ENCODE measurements around the gene SNAP91. TPM values are rescaled to one million over a fixed set of nuclear protein-coding genes. Genes with fewer than 3 reads are reported as not detected.
"Not testable (repeated sequence)": the region's sequence is repeated elsewhere in the genome, so short reads cannot be mapped to it uniquely, and the experiment has no call there.

The SNAP91 gene
- total RNA-seq, 4 donors from 2014 or later = 3.0 to 9.4 (median 6.4) TPM

GRCh38 chr6:83556871-83557270, 152.0 kb downstream of the SNAP91 start:
- TF ChIP-seq EP300 (IDR thresholded peaks at IDR 0.05) (no peak), POLR2A (IDR thresholded peaks at IDR 0.05) (no peak), POLR2AphosphoS5 (IDR thresholded peaks at IDR 0.05) (no peak), CTCF (IDR thresholded peaks at IDR 0.05) (no peak)
- H3K4me1 ChIP-seq = no peaks in the 10 kb centered on the region
- H3K27me3 ChIP-seq = no peaks in the 10 kb centered on the region
- H3K36me3 ChIP-seq = no peaks in the 10 kb centered on the region
- H3K9me3 ChIP-seq = peaks cover 0 to 5% (median 0%) of the 10 kb centered on the region in 3 donors
- H3K27ac ChIP-seq = no peak overlapping the region
- no peak for ATAC-seq
- H3K4me3 ChIP-seq = no peak overlapping the region

- H3K36me3 ChIP-seq, H3K27ac ChIP-seq, H3K4me3 ChIP-seq, H3K4me1 ChIP-seq, ATAC-seq, H3K9me3 ChIP-seq, H3K27me3 ChIP-seq: not testable (repeated sequence)
- WGBS, 2 donors (ENCODE audit: low coverage in 1 of 2) = 91 to 100% methylated on average over 2 to 4 of the region's 4 CpGs
Observed at GRCh38 chr6:83551748-83552147, 157.2 kb downstream of the SNAP91 start.

DNA sequence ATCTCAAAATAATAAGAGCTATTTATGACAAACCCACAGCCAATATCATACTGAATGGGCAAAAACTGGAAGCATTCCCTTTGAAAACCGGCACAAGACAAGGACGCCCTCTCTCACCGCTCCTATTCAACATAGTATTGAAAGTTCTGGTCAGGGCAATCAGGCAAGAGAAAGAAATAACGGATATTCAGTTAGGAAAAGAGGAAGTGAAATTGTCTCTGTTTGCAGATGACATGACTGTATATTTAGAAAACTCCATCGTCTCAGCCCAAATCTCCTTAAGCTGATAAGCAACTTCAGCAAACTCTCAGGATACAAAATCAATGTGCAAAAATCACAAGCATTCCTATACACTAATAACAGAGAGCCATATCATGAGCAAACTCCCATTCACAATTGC, 158.4 kb downstream of the SNAP91 start:
- 71 to 86% methylated on average over 3 to 5 of the region's 5 CpGs for WGBS, 2 donors (ENCODE audit: low coverage in 1 of 2)

GRCh38 chr6:83546636-83547035, 162.3 kb downstream of the SNAP91 start:
- no peak for TF ChIP-seq POLR2A (IDR thresholded peaks at IDR 0.05)
- no peak for TF ChIP-seq CTCF (IDR thresholded peaks at IDR 0.05)
- no peak for TF ChIP-seq EP300 (IDR thresholded peaks at IDR 0.05)
- TF ChIP-seq POLR2AphosphoS5 (IDR thresholded peaks at IDR 0.05) = no peak
- no peaks in the 10 kb centered on the region for H3K4me1 ChIP-seq
- peaks cover 5% of the 10 kb centered on the region for H3K27me3 ChIP-seq
- no peaks in the 10 kb centered on the region for H3K36me3 ChIP-seq
- no peaks in the 10 kb centered on the region for H3K9me3 ChIP-seq
- no peak overlapping the region for H3K4me3 ChIP-seq
- H3K27ac ChIP-seq = no peak overlapping the region
- no CpG with 5 or more reads among the region's 5 CpGs for WGBS, 2 donors (ENCODE audit: low coverage in 1 of 2)
- no peak for ATAC-seq

More for the DNA sequence above, 158.4 kb downstream of the SNAP91 start:
- not testable (repeated sequence) for H3K27ac ChIP-seq, H3K4me1 ChIP-seq, H3K36me3 ChIP-seq, H3K9me3 ChIP-seq, ATAC-seq, H3K27me3 ChIP-seq, H3K4me3 ChIP-seq

DNA sequence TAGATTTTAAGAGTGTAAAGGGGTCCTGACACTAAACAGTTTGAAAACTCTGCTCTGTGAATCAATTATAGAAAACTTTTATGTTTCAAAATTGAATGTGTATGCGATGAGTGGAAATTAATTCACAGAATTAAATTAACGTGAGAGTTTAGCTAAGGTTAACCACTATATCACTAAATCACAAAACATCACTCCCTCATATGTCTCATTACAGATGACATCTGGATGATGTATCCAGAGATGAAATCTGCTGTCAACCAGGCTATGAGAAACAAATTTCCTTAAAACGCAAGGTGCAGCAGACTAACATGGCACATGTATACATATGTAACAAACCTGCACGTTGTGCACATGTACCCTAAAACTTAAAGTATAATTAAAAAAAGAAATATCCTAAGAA, 169.2 kb downstream of the SNAP91 start:
- Histone ChIP-seq H3K4me1 (no peaks in the 10 kb centered on the region), H3K9me3 (no peaks in the 10 kb centered on the region), H3K4me3 (no peak overlapping the region), H3K27ac (no peak overlapping the region), H3K27me3 (peaks cover 4% of the 10 kb centered on the region), H3K36me3 (no peaks in the 10 kb centered on the region)
- 66 to 83% methylated on average over 4 of the region's 4 CpGs for WGBS, 2 donors (ENCODE audit: low coverage in 1 of 2)
- TF ChIP-seq POLR2AphosphoS5 (IDR thresholded peaks at IDR 0.05) (no peak), CTCF (IDR thresholded peaks at IDR 0.05) (no peak), POLR2A (IDR thresholded peaks at IDR 0.05) (no peak), EP300 (IDR thresholded peaks at IDR 0.05) (no peak)
- no peak for ATAC-seq

- no peak for ATAC-seq
- Histone ChIP-seq H3K27me3 (peaks cover 4% of the 10 kb centered on the region), H3K27ac (no peak overlapping the region), H3K4me3 (no peak overlapping the region), H3K4me1 (no peaks in the 10 kb centered on the region), H3K9me3 (no peaks in the 10 kb centered on the region), H3K36me3 (no peaks in the 10 kb centered on the region)
- WGBS, 2 donors (ENCODE audit: low coverage in 1 of 2) = 55 to 71% methylated on average over 4 of the region's 4 CpGs
- TF ChIP-seq EP300 (IDR thresholded peaks at IDR 0.05) (no peak), CTCF (IDR thresholded peaks at IDR 0.05) (no peak), POLR2A (IDR thresholded peaks at IDR 0.05) (no peak)
Observed at GRCh38 chr6:83536647-83537589, 172.0 kb downstream of the SNAP91 start.
